Islet of Langerhans (tissue), 1 donor: ENCODE results near the gene CD302.
A peak's percentile ranks its signal among the peaks of the same experiment; 100 is the strongest.
"Not testable (repeated sequence)": the region's sequence is repeated elsewhere in the genome, so short reads cannot be mapped to it uniquely, and the experiment has no call there.

Source experiments
- FAIRE-seq: peaks from one replicate; lab custom pipeline; 2011; peaks lifted over from hg19 to GRCh38; lab: Jason Lieb, UNC

The CD302 gene

GRCh38 chr2:159748089-159748488, 49.9 kb downstream of the CD302 start:
- no peak for FAIRE-seq

- peak; percentile 13 for FAIRE-seq
These were observed 52.8 kb downstream of the CD302 start for GRCh38 chr2:159745237-159745636.

GRCh38 chr2:159744363-159744762, 53.6 kb downstream of the CD302 start:
- no peak for FAIRE-seq

GRCh38 chr2:159742846-159743245, 55.2 kb downstream of the CD302 start:
- no peak for FAIRE-seq

GRCh38 chr2:159738509-159739390, 59.3 kb downstream of the CD302 start:
- FAIRE-seq, result no peak

GRCh38 chr2:159737917-159738296, 60.1 kb downstream of the CD302 start:
- no peak for FAIRE-seq

GRCh38 chr2:159737292-159737916, 60.6 kb downstream of the CD302 start:
- no peak for FAIRE-seq

- no peak for FAIRE-seq
These were observed 62.0 kb downstream of the CD302 start for GRCh38 chr2:159736048-159736447.

- FAIRE-seq, result no peak
These were observed 62.4 kb downstream of the CD302 start for GRCh38 chr2:159735648-159736047.

- FAIRE-seq, result no peak
These were observed 69.4 kb downstream of the CD302 start for GRCh38 chr2:159728629-159729028.

- FAIRE-seq, result no peak
These were observed 72.3 kb downstream of the CD302 start for GRCh38 chr2:159725713-159726112.

GRCh38 chr2:159724795-159725572, 73.0 kb downstream of the CD302 start:
- FAIRE-seq, result not testable (repeated sequence)

- peak; percentile 64 for FAIRE-seq
These were observed 75.4 kb downstream of the CD302 start for GRCh38 chr2:159722580-159722979.

- no peak for FAIRE-seq
These were observed 77.3 kb downstream of the CD302 start for GRCh38 chr2:159720676-159721075.
